Activated T-helper 17 cell treated with anti-CD3 and anti-CD28 coated beads, Interleukin-2, amount 50 U/mL, for 72 hours (primary cell): ENCODE data around the gene WDR64. TPM values are rescaled to one million over a fixed set of nuclear protein-coding genes. Genes with fewer than 3 reads are reported as not detected.
"Not testable (repeated sequence)": the region's sequence is repeated elsewhere in the genome, so short reads cannot be mapped to it uniquely, and the experiment has no call there.

ENCODE experiments used
- ATAC-seq: fragments of 150-1000 bp; cut with Tn5 transposase; replicated peaks from 2 replicates; pipeline ENCODE4 v1.10.0; 2021; ENCODE audit warnings: mild to moderate bottlenecking, moderate library complexity
- H3K27ac Mint-ChIP-seq: one replicate; pipeline ENCODE4 v1.8.0; 2022; ENCODE audit warnings: mixed read lengths
- H3K27me3 Mint-ChIP-seq: one replicate; pipeline ENCODE4 v1.8.0; 2022; ENCODE audit warnings: mixed read lengths
- H3K36me3 Mint-ChIP-seq: one replicate; pipeline ENCODE4 v1.8.0; 2022; ENCODE audit warnings: low read depth, mild to moderate bottlenecking, mixed read lengths
- H3K4me1 Mint-ChIP-seq: one replicate; pipeline ENCODE4 v1.8.0; 2022; ENCODE audit warnings: mixed read lengths
- H3K4me3 Mint-ChIP-seq: one replicate; pipeline ENCODE4 v1.8.0; 2022; ENCODE audit warnings: mild to moderate bottlenecking, mixed read lengths
- H3K9me3 Mint-ChIP-seq: one replicate; pipeline ENCODE4 v1.8.0; 2022; ENCODE audit warnings: mixed read lengths
- total RNA-seq, 2 donors: library from RNA; stranded (reverse); gene quantifications; one replicate each; pipeline ENCODE4 v1.2.3, GENCODE V29; 2022

The WDR64 gene
- total RNA-seq, 2 donors from 2014 or later, result not detected

- no peak for ATAC-seq
- H3K27me3 Mint-ChIP-seq, result no peaks in the 10 kb centered on the region
Observed at GRCh38 chr1:241714321-241715218, 62.5 kb downstream of the WDR64 start.

GRCh38 chr1:241715435-241715834 is 63.4 kb downstream of the WDR64 start:
- no peak for ATAC-seq
- Mint-ChIP-seq H3K4me1 (no peaks in the 10 kb centered on the region), H3K9me3 (no peaks in the 10 kb centered on the region), H3K36me3 (no peaks in the 10 kb centered on the region), H3K27ac (no peak overlapping the region), H3K4me3 (no peak overlapping the region), H3K27me3 (no peaks in the 10 kb centered on the region)

More at GRCh38 chr1:241714321-241715218, 62.5 kb downstream of the WDR64 start:
- Mint-ChIP-seq H3K27ac (no peak overlapping the region), H3K36me3 (no peaks in the 10 kb centered on the region), H3K4me1 (no peaks in the 10 kb centered on the region), H3K4me3 (no peak overlapping the region), H3K9me3 (no peaks in the 10 kb centered on the region)

DNA sequence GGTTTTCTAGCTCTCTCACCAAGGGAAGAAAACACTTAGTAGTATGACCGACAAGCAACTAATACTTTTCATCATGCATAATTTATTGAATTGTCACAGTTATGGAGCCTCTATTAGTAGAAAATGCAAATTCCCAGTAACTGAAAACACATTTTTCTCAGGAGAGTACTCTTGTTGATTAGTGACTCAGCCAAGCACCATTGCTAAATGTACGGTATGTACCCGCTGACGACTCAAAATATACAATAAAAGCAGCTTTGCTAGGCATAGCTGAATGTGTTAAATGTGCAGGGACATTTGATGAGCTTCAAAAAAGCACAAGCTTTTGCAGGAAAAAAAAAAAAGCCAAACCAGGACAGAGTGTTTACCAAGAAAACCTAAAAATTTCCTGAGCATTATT is 63.9 kb downstream of the WDR64 start:
- H3K4me3 Mint-ChIP-seq, result no peak overlapping the region
- H3K9me3 Mint-ChIP-seq, result no peaks in the 10 kb centered on the region
- H3K4me1 Mint-ChIP-seq, result no peaks in the 10 kb centered on the region
- no peaks in the 10 kb centered on the region for H3K27me3 Mint-ChIP-seq
- no peaks in the 10 kb centered on the region for H3K36me3 Mint-ChIP-seq
- ATAC-seq, result no peak
- no peak overlapping the region for H3K27ac Mint-ChIP-seq

DNA sequence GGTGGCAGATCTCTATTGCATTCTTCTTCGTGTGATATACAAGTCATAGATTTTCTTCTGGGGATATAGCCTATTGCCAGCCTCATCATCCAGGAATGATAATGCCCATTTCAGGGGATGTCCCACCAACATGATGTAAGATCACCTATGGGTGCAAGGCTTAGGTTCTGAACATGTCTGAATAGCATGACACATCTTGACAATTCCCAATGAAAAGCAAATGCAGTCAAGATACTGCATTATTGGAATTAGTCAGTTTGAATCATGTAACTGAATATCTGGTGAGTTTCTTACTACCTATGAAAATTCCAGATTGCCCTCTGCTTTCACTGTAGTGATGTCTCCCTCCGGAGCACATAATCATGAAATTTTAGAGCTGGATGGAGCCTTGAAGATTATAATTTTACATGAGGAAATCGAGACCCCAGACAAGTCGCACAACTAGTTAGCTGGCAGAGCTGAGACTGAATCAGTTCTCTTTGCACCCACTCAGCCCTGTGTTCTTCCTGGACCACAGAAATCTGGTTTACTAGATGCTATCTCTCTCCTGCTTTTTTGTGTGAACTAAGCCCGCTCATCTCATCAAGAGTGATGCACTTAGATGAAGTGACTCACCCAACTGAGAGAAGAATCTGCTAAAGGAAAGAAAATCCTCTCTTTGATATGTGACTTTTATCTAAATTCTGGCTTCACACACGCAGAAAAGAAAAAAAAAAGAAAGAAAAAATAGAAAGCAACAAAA is 65.0 kb downstream of the WDR64 start:
- Mint-ChIP-seq H3K36me3 (no peaks in the 10 kb centered on the region), H3K4me3 (no peak overlapping the region), H3K27me3 (no peaks in the 10 kb centered on the region), H3K9me3 (no peaks in the 10 kb centered on the region), H3K4me1 (no peaks in the 10 kb centered on the region), H3K27ac (no peak overlapping the region)
- peak; percentile 72 for ATAC-seq

DNA sequence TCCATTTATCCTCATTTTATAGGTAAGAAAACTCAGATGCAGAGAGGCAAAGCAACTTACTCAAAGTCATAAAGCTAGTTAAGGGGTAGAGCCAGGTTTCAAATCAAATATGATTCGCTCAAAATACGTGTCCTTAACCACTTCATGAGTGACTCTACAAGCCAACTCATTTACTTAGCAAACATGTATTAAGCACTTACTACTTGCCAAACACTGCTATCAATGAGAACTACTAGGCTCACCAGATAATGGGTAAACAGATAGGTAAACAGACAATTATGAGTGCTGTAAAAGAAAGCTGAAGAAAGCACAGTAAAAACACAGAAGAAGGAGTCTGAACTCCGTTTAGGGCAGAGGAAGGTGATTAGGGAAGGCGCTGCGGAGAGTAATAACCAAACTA is 65.9 kb downstream of the WDR64 start:
- no peaks in the 10 kb centered on the region for H3K36me3 Mint-ChIP-seq
- no peak for ATAC-seq
- H3K9me3 Mint-ChIP-seq, result no peaks in the 10 kb centered on the region
- no peaks in the 10 kb centered on the region for H3K4me1 Mint-ChIP-seq
- H3K4me3 Mint-ChIP-seq, result no peak overlapping the region
- H3K27me3 Mint-ChIP-seq, result no peaks in the 10 kb centered on the region
- no peak overlapping the region for H3K27ac Mint-ChIP-seq

DNA sequence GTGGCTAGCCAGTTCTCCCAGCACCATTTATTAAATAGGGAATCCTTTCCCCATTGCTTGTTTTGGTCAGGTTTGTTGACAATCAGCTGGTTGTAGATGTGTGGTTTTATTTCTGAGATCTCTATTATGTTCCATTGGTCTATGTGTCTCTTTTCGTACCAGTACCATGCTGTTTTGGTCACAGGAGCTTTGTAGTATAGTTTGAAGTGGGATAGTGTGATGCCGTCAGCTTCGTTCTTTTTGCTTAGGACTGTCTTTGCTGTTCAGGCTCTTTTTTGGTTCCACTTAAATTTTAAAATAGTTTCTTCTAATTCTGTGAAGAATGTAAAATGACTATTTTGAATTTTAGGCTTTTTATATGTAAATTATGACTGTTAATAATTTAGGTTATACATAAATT is 68.9 kb downstream of the WDR64 start:
- no peaks in the 10 kb centered on the region for H3K4me1 Mint-ChIP-seq
- no peak overlapping the region for H3K27ac Mint-ChIP-seq
- no peaks in the 10 kb centered on the region for H3K36me3 Mint-ChIP-seq
- H3K9me3 Mint-ChIP-seq, result no peaks in the 10 kb centered on the region
- H3K27me3 Mint-ChIP-seq, result no peaks in the 10 kb centered on the region
- H3K4me3 Mint-ChIP-seq, result no peak overlapping the region
- ATAC-seq, result no peak

DNA sequence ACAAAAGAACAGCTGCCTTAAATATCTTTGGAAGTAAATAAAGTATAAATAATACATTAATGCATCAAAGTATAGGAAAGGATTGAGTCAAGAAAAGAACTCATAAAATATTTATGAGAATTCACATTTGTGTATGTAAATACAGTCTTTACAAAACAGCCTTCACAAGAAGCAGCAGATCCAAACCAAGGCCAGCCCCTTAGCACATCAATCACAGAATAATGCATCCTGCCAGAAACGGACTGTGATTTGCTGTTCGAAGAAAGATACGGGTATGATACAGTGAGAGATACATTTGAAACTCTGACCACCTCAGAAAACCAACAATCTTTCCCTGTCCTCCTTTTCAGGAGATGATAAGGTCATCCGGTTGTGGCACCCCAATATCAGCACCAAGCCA is 70.9 kb downstream of the WDR64 start:
- Mint-ChIP-seq H3K27me3 (no peaks in the 10 kb centered on the region), H3K36me3 (no peaks in the 10 kb centered on the region), H3K4me1 (no peaks in the 10 kb centered on the region), H3K4me3 (no peak overlapping the region), H3K9me3 (peaks cover 3% of the 10 kb centered on the region), H3K27ac (no peak overlapping the region)
- ATAC-seq, result no peak

GRCh38 chr1:241724741-241725356 is 72.8 kb downstream of the WDR64 start:
- Mint-ChIP-seq H3K4me1 (no peaks in the 10 kb centered on the region), H3K36me3 (no peaks in the 10 kb centered on the region), H3K4me3 (no peak overlapping the region), H3K27me3 (peaks cover 3% of the 10 kb centered on the region), H3K9me3 (peaks cover 3% of the 10 kb centered on the region), H3K27ac (no peak overlapping the region)
- no peak for ATAC-seq

GRCh38 chr1:241730031-241730430 is 78.0 kb downstream of the WDR64 start:
- ATAC-seq, result no peak
- H3K27ac Mint-ChIP-seq, result no peak overlapping the region
- H3K27me3 Mint-ChIP-seq, result peaks cover 6% of the 10 kb centered on the region
- peaks cover 3% of the 10 kb centered on the region for H3K9me3 Mint-ChIP-seq
- H3K4me1 Mint-ChIP-seq, result no peaks in the 10 kb centered on the region
- H3K36me3 Mint-ChIP-seq, result no peaks in the 10 kb centered on the region
- H3K4me3 Mint-ChIP-seq, result no peak overlapping the region

GRCh38 chr1:241733899-241734298 is 81.8 kb downstream of the WDR64 start:
- Mint-ChIP-seq H3K27me3 (peaks cover 19% of the 10 kb centered on the region), H3K4me3 (no peak overlapping the region), H3K4me1 (no peaks in the 10 kb centered on the region), H3K27ac (no peak overlapping the region), H3K36me3 (no peaks in the 10 kb centered on the region), H3K9me3 (no peaks in the 10 kb centered on the region)
- ATAC-seq, result no peak

- Mint-ChIP-seq H3K4me3 (no peak overlapping the region), H3K27me3 (peaks cover 17% of the 10 kb centered on the region), H3K9me3 (no peaks in the 10 kb centered on the region), H3K4me1 (no peaks in the 10 kb centered on the region), H3K36me3 (no peaks in the 10 kb centered on the region), H3K27ac (no peak overlapping the region)
- no peak for ATAC-seq
Observed at GRCh38 chr1:241734533-241734932, 82.5 kb downstream of the WDR64 start.

DNA sequence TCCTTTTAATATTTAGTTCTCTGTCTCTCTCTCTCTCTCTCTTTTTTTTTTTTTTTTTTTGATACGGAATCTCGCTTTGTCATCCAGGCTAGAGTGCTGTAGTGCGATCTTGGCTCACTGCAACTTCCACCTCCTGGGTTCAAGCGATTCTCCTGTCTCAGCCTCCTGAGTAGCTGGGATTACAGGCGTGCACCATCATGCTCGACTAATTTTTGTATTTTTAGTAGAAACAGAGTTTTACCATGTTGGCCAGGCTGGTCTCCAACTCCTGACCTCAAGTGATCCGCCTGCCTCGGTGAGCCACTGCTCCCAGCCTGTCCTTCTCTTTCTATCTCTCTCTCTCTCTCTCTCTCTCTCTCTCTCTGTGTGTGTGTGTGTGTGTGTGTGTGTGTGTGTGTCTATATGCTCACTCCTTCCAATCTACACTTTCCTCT is 83.4 kb downstream of the WDR64 start:
- H3K4me3 Mint-ChIP-seq, result not testable (repeated sequence)

DNA sequence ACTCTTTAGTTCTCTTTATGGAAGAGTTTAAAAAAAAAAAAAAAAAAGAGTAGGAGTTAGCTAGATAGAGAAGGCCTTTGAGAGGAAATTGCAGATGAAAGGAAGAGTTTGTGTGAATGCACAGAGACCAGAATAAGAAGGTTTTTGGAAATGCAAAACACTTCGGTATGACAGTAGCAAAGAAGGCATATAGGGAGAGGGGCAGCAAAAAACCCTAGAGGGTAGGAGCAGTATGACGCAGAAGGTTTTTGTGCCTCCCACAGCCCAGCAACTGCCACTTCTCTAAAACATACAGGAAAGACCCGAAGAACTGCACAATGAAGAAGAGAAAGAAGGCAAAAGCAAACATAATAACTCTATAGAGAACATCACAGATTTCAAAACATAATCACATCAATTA is 84.3 kb downstream of the WDR64 start:
- Mint-ChIP-seq H3K27ac (no peak overlapping the region), H3K4me1 (no peaks in the 10 kb centered on the region), H3K36me3 (no peaks in the 10 kb centered on the region), H3K9me3 (no peaks in the 10 kb centered on the region), H3K4me3 (no peak overlapping the region), H3K27me3 (peaks cover 17% of the 10 kb centered on the region)
- ATAC-seq, result no peak

More for the DNA sequence above, 83.4 kb downstream of the WDR64 start:
- peaks cover 17% of the 10 kb centered on the region for H3K27me3 Mint-ChIP-seq
- not testable (repeated sequence) for H3K4me1 Mint-ChIP-seq, ATAC-seq, H3K9me3 Mint-ChIP-seq, H3K36me3 Mint-ChIP-seq, H3K27ac Mint-ChIP-seq

GRCh38 chr1:241738284-241739078 is 86.4 kb downstream of the WDR64 start:
- peaks cover 13% of the 10 kb centered on the region for H3K27me3 Mint-ChIP-seq
- no peaks in the 10 kb centered on the region for H3K36me3 Mint-ChIP-seq
- no peak overlapping the region for H3K4me3 Mint-ChIP-seq
- no peaks in the 10 kb centered on the region for H3K4me1 Mint-ChIP-seq
- H3K9me3 Mint-ChIP-seq, result no peaks in the 10 kb centered on the region
- no peak overlapping the region for H3K27ac Mint-ChIP-seq
- no peak for ATAC-seq
